D721Med (cell line): ENCODE data around the gene ETFRF1.

ENCODE experiments used
- DNase-seq: peaks from one replicate; pipeline ENCODE4 v3.0.0; 2011; ENCODE audit warnings: low spot score; ENCODE audit not compliant: insufficient read length
- FAIRE-seq: peaks from 2 replicates; lab custom pipeline; 2011; peaks lifted over from hg19 to GRCh38; lab: Jason Lieb, UNC
- CTCF ChIP-seq: IDR thresholded peaks from 2 replicates; pipeline ENCODE4 v1.5.1; 2012; ENCODE audit warnings: mild to moderate bottlenecking, control low read depth; ENCODE audit not compliant: insufficient read depth; ENCODE audit errors: missing control alignments

ETFRF1 gene, protein sequence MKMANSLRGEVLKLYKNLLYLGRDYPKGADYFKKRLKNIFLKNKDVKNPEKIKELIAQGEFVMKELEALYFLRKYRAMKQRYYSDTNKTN

DNA sequence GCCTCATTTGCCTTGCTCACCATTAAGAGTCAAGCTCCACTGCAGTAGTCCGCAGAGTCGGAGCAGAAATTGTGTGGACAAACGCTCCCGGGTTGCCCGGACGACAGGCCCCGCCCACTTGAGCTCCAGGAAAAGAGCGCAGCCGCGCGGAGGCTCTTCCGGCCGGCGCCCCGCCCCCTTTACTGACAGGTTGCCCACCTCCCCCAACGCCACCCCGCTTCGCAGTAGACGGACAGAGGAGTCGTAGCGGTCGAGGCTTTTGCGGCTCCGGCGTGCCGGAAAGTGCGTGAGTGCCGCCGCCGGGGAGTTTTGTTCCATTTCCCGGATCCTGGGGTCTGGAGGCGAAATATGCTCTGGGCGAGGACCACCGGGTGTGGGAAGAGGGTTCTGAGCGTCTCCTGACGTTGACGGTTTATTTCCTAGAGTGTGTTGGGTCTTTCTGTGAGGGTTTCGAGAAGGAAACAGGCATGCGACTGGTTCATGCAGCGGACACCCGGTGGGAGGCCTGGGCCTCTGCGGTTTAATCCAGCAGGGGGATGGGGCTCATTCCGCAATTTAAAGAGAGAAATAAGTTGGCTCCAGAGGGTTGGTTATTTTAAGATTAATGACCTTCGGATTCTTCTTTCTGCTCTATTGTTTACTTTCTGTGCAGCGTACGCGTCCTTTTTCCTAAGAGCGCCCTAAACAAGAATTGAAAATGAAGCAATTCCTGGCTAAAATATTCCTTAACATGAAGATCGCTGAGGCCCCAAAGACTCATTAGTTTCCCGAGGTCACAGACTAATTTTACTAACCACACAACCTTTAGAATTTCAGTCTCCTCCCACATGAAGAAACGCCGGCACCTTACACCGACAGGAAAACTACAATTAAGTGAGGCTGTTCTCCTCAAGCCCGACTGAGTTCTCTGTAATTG lies at the start of gene ETFRF1, which contains the start of gene DNAI7:
TSS of gene ETFRF1 (plus strand) at position 182 of the 916 bp plus-strand sequence. CDS start 8,720 bp downstream, outside the sequence.
TSS of gene DNAI7 (minus strand) at position 105 of the 916 bp plus-strand sequence. CDS start at position 23, 82 bp downstream.
- no peak for TF ChIP-seq CTCF
- FAIRE-seq (no peak), DNase-seq (peak; percentile 51)

GRCh38 chr12:25146686-25147085 lies 48.4 kb upstream of the ETFRF1 start:
- no peak for FAIRE-seq
- no peak for TF ChIP-seq CTCF
- DNase-seq = no peak

DNA sequence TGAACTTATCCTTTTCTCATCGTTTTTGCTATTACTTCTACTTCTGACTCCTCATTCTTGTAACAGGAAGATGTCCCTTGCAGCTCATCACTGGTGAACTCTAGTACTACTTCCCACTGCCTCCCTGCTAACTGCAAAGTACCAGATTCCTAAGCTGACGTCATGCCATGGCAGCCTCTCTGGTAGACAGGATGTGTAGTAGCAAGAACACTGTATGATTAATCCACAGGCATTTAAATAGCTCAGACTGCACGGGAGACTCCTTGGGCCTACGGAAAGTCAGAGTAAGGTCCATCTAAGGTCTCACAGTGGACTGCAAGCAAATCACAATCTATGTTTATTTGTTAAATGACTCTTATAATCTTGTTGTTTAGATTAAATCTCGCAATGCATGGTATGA lies 43.6 kb upstream of the ETFRF1 start:
- no peak for DNase-seq
- no peak for TF ChIP-seq CTCF
- FAIRE-seq = no peak

DNA sequence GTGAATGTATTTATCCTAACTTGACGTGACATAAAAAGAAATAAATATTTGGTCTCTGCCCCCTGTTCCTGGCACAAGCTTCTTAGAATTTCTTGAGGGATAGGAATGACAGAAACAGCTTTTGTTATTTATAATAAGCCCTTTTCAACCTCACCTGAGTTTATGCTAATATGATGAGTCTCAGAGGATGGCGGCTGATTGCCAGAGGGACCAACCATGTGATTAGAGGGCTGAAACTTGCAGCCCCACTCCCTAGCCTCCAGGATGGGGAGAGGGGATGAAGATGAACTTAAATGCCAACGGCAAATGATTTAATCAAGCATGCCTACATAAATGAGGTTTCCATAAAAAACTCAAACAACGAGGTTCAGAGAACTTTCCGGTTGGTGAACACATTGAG lies 43.0 kb upstream of the ETFRF1 start:
- no peak for DNase-seq
- TF ChIP-seq CTCF = no peak
- FAIRE-seq = no peak

- FAIRE-seq = no peak
- DNase-seq = no peak
- TF ChIP-seq CTCF = peak; percentile 62
Measured at GRCh38 chr12:25155022-25155576, 39.9 kb upstream of the ETFRF1 start.

DNA sequence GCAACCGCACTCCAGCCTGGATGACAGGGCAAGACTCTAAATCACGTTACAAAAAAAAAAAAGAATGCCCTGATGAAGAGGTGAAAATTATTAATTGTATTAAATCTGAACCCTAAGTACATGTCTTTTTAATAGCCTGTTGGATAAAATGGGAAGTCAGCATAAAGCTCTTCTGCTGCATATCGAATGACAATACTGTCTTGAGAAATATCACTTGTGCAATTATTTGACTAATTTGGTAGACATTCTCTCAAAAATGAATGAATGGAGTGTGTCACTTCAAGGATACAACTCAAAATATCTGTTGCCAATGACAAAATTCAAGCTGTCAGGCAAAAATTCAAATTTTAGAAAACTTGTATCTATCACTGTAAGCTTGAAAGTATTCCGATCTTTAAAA lies 39.0 kb upstream of the ETFRF1 start:
- no peak for TF ChIP-seq CTCF
- FAIRE-seq (no peak), DNase-seq (no peak)
